ENCODE data around the gene HDDC3. TPM values are rescaled to one million over a fixed set of nuclear protein-coding genes. Genes with fewer than 3 reads are reported as not detected.
A peak's percentile ranks its signal among the peaks of the same experiment; 100 is the strongest.

Gene HDDC3
- total and polyA plus RNA-seq, 9 of the 15 experiments (the other 6 are each of a cell fraction or from before 2014, with no cell fraction given), result 14.9 to 55.8 (median 36.9) TPM

GRCh38 chr15:90902040-90902839 lies 30.1 kb downstream of the HDDC3 start (continued):
- peak; percentile 4 for TF ChIP-seq VEZF1 (CRISPR knock-in tag; IDR thresholded peaks at IDR 0.05)
- no peak for TF ChIP-seq RUNX1 (IDR thresholded peaks at IDR 0.05; ENCODE audit: low read depth)
- TF ChIP-seq TCF3 (CRISPR knock-in tag; IDR thresholded peaks at IDR 0.05), result no peak
- no peak for TF ChIP-seq ZNF174 (CRISPR knock-in tag; IDR thresholded peaks at IDR 0.05)
- TF ChIP-seq DIDO1 (tag; IDR thresholded peaks at IDR 0.05; ENCODE audit: low read depth), result no peak
- no peak for TF ChIP-seq ZKSCAN8 (CRISPR knock-in tag; IDR thresholded peaks at IDR 0.05)
- no peak; the same call in 1 of the 2 replicates for TF ChIP-seq ZNF644 (tag; IDR thresholded peaks at IDR 0.05; ENCODE audit: low read depth)
- TF ChIP-seq MTF1 (CRISPR knock-in tag; IDR thresholded peaks at IDR 0.05; ENCODE audit: borderline replicate concordance), result 0 out of 2 replicates have a peak, but pooled peaks have one; percentile 27
- TF ChIP-seq BRD9 (IDR thresholded peaks at IDR 0.05; ENCODE audit: low read depth, partially characterized antibody), result peak; percentile 81
- no peak; the same call in 1 of the 2 replicates for TF ChIP-seq NR2C1 (IDR thresholded peaks at IDR 0.05)
- TF ChIP-seq NR2C1 (tag; IDR thresholded peaks at IDR 0.05), result peak; percentile 16; the same call in 1 of the 2 replicates
- no peak for TF ChIP-seq IRF1 (CRISPR knock-in tag; IDR thresholded peaks at IDR 0.05; ENCODE audit: borderline replicate concordance)
- peak; percentile 12 for TF ChIP-seq SMARCB1 (IDR thresholded peaks at IDR 0.05; ENCODE audit: insufficient read length, low read depth)
- TF ChIP-seq SMAD2 (IDR thresholded peaks at IDR 0.05; ENCODE audit: low read depth, low read length), result no peak
- TF ChIP-seq MEF2D (tag; conservative IDR thresholded peaks at IDR 0.05; ENCODE audit: low read depth), result no peak
- TF ChIP-seq GMEB1 (CRISPR knock-in tag; IDR thresholded peaks at IDR 0.05), result no peak
- peak; percentile 34 for TF ChIP-seq PHF20 (IDR thresholded peaks at IDR 0.05; ENCODE audit: partially characterized antibody)
- TF ChIP-seq ZMIZ1 (IDR thresholded peaks at IDR 0.05; ENCODE audit: low read depth in 2 of 2, low read length in 2 of 2), result no peak
- no peak for TF ChIP-seq PCBP1 (IDR thresholded peaks at IDR 0.05; ENCODE audit: low read depth, low read length, poor library complexity, severe bottlenecking)
- TF ChIP-seq ZNF780A (CRISPR knock-in tag; IDR thresholded peaks at IDR 0.05), result no peak
- TF ChIP-seq KLF10 (CRISPR knock-in tag; IDR thresholded peaks at IDR 0.05), result no peak
- no peak for TF ChIP-seq MTA1 (IDR thresholded peaks at IDR 0.05; ENCODE audit: borderline replicate concordance)
